NCI-H345 treated with DMSO at 0.1 percent for 48 hours (cell line): ENCODE measurements around the gene DNAH10.
"Not testable (repeated sequence)": the region's sequence is repeated elsewhere in the genome, so short reads cannot be mapped to it uniquely, and the experiment has no call there.

Source experiments
- DNase-seq: peaks from one replicate; lab custom pipeline; 2025; ENCODE audit not compliant: unreplicated experiment; lab: John Stamatoyannopoulos, UW

The DNAH10 gene

DNA sequence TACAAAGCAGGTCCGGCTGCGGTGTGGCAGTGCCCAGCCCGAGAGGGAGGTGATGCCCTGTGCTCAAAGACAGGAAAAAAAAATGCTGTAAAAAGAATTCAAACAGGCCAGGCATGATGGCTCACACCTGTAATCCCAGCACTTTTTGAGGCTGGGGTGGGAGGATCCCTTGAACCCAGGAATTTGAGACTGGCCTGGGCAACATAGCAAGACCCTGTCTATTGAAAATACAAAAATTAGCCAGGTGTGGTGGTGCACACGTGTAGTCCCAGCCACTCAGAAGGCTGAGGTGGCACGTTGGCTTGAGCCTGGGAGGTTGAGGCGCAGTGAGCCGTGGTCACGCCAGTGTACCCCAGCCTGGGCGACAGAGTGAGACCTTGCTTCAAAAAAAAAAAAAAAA is 26.4 kb downstream of the DNAH10 start:
- DNase-seq = no peak

DNA sequence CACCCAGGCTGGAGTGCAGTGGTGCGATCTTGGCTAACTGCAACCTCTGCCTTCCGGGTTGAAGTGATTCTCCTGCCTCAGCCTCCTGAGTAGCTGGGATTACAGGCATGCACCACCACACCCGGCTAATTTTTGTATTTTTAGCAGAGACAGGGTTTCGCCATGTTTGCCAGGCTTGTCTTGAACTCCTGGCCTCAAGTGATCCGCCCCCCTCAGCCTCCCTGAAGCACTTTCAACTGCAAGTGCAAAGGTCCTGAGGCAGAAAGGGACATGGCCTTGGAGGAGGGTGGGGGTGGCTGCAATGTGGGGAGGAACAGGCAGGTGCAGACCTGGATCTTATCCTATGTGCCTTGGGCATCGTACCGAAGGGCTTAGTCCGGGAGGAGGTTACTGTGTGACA is 27.3 kb downstream of the DNAH10 start:
- DNase-seq = not testable (repeated sequence)

DNA sequence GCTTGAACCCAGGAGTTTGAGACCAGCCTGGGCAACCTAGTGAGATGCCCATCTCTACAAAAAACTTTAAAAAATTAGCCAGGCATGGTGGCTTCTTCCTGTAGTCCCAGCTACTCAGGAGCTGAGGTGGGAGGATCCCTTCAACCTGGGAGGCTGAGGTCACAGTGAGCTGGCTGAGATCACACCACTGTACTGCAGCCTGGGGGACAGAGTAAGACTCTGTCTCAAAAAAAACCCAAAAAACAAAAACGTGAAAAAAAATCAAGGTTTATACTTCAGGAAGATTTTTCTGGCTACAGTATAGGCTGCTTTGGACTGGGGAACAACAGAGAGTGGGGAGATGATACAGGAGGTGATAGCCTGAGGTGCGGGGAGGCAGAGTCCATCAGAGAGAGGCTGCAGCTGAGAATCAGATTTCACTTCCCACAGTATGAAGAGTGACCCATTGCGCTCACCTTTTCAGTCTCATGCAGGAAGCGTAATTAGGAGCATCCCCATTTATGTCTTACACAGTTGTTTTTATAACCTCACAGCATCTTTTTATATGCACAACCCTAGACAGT is 28.9 kb downstream of the DNAH10 start:
- no peak for DNase-seq

DNA sequence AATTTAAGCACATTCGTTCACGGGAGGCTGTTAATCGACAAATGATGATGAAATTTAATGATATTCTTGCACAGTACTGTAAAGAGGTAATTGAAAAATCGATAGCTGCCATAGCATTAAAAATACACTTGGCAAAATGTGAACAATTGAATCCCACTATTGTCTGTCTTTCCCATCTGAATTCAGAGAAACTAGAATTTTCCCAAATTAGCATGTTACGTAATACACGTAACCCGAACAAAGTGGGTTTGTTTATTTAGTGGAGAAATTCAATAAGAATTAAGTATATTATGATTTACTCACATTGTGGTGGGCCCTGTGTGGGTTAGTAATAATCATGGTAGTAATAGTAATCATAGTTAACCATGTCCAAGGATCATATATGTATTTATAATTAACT is 31.9 kb downstream of the DNAH10 start:
- DNase-seq = no peak

DNA sequence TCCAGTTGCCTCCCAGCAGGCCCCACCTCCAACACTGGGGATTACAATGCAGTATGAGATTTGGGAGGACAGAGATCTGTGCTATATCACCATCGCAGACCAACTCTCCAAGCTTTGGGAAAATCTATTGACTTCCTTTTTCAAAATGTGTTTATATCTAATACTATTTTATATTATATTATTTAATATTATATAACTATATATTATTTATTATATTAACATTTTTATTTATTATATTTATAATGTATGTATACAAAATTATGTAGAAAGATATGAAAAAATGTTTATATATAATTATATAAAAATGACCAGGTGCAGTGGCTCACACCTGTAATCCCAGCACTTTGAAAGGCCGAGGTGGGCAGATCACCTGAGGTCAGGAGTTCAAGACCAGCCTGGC is 36.4 kb downstream of the DNAH10 start:
- DNase-seq = no peak

DNA sequence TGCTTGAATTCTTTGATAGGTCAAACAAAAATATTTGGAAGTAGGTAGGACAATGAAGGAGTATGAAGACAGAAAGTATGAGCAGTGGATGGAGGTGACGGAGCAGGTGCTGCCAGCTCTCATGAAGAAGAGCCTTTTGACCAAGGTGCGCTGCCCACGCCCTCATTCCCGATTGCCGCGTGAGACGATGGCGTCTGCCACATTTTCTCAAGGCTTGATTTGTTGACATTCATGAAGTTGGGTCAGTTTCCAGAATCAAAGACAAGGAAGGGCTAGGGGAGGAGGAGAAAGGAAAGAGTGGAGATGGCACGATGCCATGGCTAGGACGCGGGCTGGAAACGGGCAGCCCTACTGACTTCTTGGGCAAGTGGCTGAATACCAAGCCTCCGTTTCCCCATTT is 37.1 kb downstream of the DNAH10 start:
- no peak for DNase-seq

DNA sequence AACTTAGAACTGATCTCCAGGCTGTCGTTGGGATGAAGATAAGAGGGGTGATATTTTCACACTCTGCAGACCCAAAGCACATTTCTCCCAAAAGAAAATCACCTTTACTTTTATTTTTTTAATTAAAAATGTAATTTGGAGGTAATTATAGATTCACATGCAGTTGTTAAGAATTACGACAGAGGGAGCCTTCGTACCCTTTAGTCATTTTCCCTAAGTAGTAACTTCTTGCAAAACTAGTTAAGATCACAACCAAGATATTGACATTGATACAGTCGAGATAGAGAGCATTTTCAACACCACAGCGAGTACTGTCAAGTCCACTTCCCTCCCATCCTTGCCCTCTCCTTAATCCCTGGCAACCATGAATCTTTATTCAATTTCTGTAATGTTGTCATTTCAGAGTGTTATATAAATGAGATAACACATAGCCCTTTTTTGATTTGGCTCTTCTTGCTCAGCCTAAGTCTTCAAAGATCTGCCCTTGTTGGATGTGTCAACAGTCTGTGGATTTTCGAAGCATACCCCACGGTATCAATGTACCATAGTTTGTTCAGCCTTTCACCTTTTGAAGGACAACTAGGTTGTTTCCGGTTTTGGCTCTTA is 39.6 kb downstream of the DNAH10 start:
- no peak for DNase-seq

DNA sequence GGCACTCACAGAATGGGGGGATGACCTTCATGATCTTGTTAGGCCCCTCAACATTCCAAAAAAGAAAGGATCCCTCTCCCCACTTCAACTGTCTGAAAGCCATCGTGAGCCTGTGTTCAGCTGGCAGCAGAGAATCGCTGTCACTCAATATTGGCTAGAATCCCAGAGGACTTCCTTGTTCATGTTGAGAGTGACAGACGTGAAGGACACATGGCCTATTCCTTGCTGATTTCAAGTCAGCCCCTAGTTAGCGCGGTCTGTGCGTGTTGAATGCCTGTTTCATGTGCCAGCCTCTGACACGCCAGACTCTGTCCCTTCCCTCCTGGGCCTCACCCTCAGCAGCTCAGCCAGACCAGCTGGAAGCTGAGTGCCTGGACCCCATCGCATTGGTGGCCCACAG is 43.1 kb downstream of the DNAH10 start:
- DNase-seq = no peak

DNA sequence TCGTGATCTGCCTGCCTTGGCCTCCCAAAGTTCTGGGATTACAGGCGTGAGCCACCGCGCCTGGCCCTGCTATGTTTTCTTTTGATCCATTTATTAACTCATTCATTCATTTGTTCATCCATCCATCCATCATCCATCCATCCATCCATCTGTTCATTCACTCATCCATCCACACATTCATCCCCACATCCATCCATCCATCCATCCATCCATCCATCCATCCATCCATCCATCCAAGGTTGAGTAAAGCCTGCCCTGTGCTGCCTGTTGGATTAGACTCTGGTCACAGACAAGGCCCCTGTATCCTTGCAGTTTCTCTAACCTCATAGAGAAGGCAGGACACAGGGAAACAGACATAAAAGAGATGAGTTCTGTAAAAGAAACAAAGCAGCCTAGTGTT is 44.9 kb downstream of the DNAH10 start:
- no peak for DNase-seq

DNA sequence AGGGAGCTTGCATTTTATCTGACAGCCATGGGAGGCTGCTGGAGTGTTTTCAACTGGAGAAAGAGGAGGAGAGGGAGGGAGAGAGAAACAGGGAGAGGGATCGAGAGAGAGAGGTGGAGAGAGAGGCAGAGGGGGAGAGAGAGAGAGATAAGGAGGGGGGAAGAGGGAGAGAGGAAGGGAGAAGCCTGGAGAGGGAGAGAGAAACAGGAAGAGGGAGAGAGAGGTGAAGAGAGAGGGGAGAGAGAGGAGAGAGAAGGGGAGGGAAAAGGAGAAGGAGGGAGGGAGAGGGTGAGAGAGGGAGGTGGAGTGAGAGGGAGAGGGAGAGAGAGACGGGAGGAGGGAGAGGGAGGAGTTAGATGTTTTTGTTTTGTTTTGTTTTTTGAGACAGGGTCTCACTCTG is 45.6 kb downstream of the DNAH10 start:
- no peak for DNase-seq

DNA sequence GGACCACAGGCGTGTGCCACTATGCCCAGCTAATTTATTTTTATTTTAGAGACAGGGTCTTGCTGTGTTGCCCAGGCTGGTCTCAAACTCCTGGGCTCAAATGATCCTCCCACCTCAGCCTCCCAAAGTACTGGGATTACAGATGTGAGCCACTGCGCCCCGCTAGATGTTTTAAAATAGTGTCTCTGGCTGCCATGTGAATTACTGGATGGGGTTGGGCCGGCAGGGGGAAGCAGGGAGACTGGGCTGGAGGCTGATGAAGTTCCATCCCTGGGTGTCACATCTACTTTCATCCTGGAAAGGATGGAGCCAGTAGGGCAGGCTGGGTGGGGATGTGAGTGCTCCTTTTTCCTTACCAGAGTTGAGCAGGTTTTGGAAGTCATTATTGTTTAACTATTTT is 46.1 kb downstream of the DNAH10 start:
- no peak for DNase-seq

DNA sequence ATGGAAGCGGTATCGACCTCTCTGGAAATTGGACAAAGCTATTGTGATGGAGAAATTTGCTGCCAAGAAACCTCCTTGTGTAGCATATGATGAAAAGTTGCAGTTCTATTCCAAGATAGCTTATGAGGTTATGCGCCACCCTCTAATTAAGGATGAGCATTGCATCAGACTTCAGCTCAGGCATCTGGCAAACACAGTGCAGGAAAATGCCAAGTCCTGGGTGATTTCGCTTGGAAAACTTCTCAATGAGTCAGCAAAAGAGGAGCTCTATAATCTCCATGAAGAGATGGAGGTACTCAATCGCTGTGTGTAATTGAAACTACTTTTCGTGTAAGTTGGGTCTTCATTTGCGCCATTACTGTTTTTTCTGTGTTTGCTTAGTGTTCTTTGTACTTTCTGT is 51.2 kb downstream of the DNAH10 start:
- no peak for DNase-seq

DNA sequence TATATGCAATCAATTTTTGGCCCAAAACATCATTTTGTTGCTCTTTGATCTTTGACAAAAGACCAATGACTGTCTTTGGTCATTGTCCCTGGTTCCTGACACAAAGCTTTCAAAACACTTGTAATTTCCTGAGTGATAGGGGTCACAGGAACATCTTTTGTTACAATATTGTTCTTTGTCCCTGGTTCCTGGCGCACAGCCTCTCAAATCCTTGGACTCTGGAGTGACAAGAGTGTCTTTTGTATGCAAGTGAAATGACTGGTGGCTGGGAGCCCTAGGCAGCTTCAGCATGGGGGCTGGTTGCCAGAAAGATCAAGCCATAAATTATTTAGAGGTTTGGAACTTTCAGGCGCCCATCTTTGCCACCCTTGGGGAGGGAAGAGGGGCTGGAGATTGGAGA is 53.9 kb downstream of the DNAH10 start:
- no peak for DNase-seq

DNA sequence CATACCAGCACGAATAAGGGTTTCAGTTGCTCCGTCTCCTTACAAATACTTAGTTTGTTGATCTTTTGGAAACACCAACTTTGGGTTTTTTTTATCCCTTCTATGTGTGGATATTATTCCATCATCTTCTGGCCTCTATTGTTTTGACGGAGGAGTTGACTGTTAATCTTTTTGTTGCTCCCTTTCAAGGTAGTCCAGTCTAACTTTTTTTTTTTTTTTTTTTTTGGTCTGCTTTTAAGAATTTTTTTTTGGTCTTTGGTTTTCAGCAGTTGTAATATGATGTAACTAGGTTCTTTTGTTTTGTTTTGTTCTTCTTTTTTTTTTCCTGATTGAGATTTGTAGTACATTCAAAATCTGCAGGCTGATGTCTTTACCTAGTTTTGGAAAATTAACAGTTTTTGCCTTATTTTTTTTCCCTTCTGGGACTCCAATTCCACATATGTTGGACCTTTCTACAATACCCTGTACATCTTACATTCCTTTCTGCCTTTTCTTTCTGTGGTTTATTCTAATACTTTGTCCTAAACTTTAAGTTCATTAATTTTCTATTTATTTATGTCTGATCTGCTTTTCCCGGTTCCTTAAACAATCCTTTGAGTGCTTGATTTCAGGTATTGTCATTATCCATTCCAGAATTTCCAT is 54.9 kb downstream of the DNAH10 start:
- DNase-seq = no peak

DNA sequence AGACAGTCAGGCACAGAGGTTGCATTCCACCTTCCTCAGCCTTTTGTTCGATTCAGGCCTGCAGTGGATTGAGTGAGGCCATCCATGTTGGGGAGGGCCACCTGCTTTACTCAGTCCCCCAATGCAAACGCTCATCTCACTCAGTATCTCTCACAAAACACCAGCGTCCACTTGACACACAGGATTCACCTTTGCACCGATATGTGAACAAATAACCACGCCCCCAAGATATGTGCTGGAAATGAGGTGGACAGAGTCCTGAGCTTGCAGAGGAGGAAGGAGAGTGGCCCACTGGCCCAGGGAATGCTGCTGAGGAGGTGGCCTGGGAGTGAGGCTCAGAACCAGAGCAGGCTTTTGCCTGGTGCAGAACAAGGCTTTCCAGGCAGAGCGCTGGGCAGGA is 60.7 kb downstream of the DNAH10 start:
- no peak for DNase-seq

DNA sequence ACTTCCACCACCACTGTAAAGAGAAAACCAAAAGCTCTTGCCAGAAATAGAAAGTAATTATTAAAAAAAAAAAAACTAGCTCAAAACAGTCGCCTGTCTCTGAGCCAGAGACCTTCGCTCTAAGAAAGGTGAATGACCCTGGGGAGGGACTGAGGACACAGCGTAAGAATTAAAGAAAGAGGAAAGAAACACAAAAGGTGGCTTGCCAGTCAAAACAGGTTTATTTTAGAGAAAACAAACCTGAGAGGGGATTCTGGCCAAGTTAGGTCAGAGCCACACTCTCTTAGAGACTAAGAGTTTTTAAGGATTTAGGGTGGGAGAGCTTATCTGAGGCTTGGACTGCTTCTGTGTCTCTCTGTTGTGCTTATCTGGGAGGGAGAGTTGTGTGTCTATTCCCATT is 66.0 kb downstream of the DNAH10 start:
- DNase-seq = no peak

DNA sequence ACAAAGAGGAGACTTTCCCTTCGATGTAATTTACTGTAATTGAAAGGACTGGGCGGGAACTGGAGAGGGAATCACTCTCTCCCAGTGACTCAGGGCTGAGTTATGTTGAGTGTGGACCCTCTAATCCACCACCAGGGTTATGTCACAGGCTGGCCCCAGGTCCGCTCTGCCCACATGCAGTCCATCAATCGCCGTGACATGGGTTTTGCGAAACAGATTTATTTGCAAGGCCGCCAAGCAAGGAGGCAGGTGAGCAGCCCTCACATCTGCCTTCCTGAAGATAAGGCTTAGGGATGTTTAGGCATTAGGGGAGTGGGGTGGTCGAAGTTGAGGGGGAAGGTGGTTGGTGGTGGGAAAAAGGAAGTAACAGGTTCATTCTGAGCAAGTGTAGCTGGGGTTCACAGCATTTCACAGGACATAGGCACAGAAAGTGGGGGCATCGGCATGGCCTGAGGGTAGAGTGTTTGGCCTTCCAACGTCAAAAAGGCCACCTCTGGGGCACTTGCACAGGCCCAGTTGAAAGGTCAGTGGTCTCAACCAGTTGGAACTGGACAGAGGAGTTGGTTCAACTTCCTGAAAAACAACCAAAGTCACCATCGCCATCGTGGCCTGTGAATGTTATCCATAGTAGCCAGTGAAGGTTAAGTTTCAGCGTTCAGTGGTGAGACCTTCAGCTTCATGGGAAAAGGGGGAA is 66.9 kb downstream of the DNAH10 start:
- DNase-seq = no peak

DNA sequence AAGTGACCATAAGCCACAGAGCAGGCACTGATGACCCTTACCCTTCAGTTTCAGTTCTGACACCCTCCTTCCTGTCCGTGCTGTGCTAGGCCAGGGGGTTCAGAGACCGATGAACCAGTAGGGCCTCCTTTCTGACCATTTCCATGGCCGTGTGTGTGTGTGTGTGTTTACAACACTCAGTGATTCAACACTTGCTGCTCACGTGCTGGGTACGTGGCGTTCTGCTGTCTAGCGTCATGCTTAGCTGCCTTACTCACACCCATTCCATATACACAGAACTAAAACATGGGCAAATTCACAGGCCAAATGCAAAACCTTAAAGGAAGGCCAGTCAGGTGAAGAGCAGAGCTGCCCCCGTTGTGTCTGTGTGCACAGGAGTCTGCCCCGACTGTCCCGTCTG is 67.5 kb downstream of the DNAH10 start:
- no peak for DNase-seq

DNA sequence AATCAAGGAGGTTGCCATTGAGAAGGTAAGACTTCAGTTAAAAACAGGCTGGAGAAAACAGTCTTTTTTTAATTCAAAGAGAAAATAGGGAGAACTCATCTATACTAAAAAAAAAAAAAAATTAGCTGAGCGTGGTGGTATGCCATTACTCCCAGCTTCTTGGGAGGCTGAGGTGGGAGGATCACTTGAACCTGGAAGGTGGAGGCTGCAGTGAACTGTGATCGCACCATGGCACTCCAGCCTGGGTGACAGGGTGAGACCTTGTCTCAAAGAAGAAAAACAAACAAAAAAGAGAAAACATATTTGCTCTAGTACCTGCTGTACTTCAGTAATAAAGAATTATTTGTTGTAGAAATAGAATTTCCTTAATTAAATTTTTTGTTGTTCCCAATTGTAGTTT is 68.6 kb downstream of the DNAH10 start:
- no peak for DNase-seq

DNA sequence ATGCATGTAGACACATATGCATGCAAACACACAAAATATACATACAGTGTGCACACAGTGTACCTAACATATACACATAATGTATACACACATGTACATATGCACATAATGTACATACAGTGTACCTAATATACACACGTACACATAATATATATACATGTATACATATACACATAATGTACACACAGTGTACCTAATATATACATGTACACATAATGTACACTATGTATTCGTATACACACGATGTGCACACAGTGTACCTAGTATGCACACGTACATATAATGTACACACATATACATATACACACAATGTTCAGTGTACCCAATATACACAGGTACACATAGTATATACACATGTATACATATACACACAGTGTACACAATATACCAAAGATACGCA is 70.0 kb downstream of the DNAH10 start:
- no peak for DNase-seq

DNA sequence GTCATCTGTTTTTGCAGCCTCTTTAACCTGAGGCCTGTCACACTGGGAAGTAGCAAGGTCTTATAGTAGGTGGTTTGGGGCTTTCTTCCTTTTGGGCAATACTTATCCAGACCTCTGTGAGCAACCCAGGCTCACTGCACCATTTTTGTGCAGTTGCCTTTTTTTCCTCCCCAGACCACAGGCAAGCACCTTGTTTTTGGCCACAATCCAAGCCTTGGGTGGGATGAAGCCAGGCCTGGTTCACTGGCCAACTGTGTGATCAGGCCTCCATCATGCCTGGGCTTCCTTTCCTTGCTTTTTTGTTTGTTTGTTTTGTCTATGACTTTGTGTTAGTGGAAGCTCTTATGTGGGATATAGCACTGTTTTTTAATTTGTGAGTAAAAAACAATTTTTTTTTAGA is 71.7 kb downstream of the DNAH10 start:
- DNase-seq = no peak

DNA sequence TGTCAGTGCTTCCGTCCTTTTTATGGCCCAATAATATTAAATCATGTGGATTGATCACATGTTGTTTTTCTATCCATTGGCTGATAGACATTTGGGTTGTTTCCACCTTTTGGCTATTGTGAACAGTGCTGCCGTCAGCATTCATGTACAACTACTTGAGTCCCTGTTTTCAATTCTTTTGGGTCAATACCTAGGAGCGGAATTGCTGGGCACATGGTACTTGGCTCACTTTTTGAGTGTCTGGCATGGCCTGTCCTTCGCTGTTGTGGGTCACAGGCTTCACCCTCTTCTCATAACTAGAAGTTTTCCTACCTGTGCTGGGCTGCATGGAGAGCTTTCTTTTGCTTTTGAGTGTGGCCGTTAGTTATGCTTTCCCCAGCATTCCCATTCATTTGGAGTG is 72.7 kb downstream of the DNAH10 start:
- no peak for DNase-seq
